Mesothelial cell of epicardium (in vitro differentiated cells): ENCODE data around the gene GIPC2. TPM values are rescaled to one million over a fixed set of nuclear protein-coding genes. Genes with fewer than 3 reads are reported as not detected.

Experiments used
- DNase-seq, 2 experiments: peaks; one replicate each; pipeline ENCODE4 v3.0.0; 2021; ENCODE audit warnings: low spot score in 2 of 2; ENCODE audit not compliant: unreplicated experiment in 2 of 2
- H3K27ac Mint-ChIP-seq: 2 replicates; pipeline ENCODE4 v1.8.0; 2021; ENCODE audit warnings: mixed read lengths
- H3K27me3 Mint-ChIP-seq: 2 replicates; pipeline ENCODE4 v1.8.0; 2021; ENCODE audit warnings: low read depth, mixed read lengths
- H3K36me3 Mint-ChIP-seq: 2 replicates; pipeline ENCODE4 v1.8.0; 2021; ENCODE audit warnings: mixed read lengths
- H3K4me1 Mint-ChIP-seq: 2 replicates; pipeline ENCODE4 v1.8.0; 2021; ENCODE audit warnings: mixed read lengths
- H3K4me3 Mint-ChIP-seq: 2 replicates; pipeline ENCODE4 v1.8.0; 2021; ENCODE audit warnings: mild to moderate bottlenecking, moderate library complexity, mixed read lengths
- H3K9me3 Mint-ChIP-seq: 2 replicates; pipeline ENCODE4 v1.8.0; 2021; ENCODE audit warnings: mixed read lengths
- CTCF ChIP-seq: fragments of 200-600 bp; sonication (generic); IDR thresholded peaks from one replicate; pipeline ENCODE4 v1.5.0; 2021; ENCODE audit warnings: antibody characterized with exemption; ENCODE audit not compliant: unreplicated experiment
- total RNA-seq: library from RNA; stranded (reverse); gene quantifications from 3 replicates; pipeline ENCODE4 v1.2.1, GENCODE V29; 2021

GIPC2 gene
- total RNA-seq, 1 donor from 2014 or later, result 0.20 TPM

GRCh38 chr1:78038071-78038470, 7.7 kb upstream of the GIPC2 start:
- no peaks in the 10 kb centered on the region for H3K9me3 Mint-ChIP-seq
- no peak for DNase-seq
- peaks cover 23% of the 10 kb centered on the region for H3K27me3 Mint-ChIP-seq
- no peak overlapping the region for H3K4me3 Mint-ChIP-seq
- peaks cover under 1% of the 10 kb centered on the region for H3K4me1 Mint-ChIP-seq
- no peaks in the 10 kb centered on the region for H3K36me3 Mint-ChIP-seq
- H3K27ac Mint-ChIP-seq, result no peak overlapping the region
- no peak for TF ChIP-seq CTCF

- Mint-ChIP-seq H3K4me3 (no peak overlapping the region), H3K4me1 (no peaks in the 10 kb centered on the region), H3K27me3 (peaks cover 28% of the 10 kb centered on the region), H3K9me3 (no peaks in the 10 kb centered on the region), H3K36me3 (no peaks in the 10 kb centered on the region), H3K27ac (no peak overlapping the region)
- no peak for TF ChIP-seq CTCF
- no peak for DNase-seq
These were observed 7.3 kb upstream of the GIPC2 start for GRCh38 chr1:78038491-78038939.

GRCh38 chr1:78040484-78041089, 5.2 kb upstream of the GIPC2 start:
- no peak for TF ChIP-seq CTCF
- H3K9me3 Mint-ChIP-seq, result no peaks in the 10 kb centered on the region
- peaks cover 45% of the 10 kb centered on the region for H3K27me3 Mint-ChIP-seq
- no peak overlapping the region for H3K4me3 Mint-ChIP-seq
- peaks cover 2% of the 10 kb centered on the region for H3K4me1 Mint-ChIP-seq
- H3K27ac Mint-ChIP-seq, result no peak overlapping the region
- DNase-seq, result no peak
- no peaks in the 10 kb centered on the region for H3K36me3 Mint-ChIP-seq

GRCh38 chr1:78043436-78043835, 2.3 kb upstream of the GIPC2 start:
- Mint-ChIP-seq H3K9me3 (no peaks in the 10 kb centered on the region), H3K27me3 (peaks cover 65% of the 10 kb centered on the region)

GRCh38 chr1:78044796-78045562, 787 bp upstream of the GIPC2 start:
- Mint-ChIP-seq H3K36me3 (no peaks in the 10 kb centered on the region), H3K9me3 (no peaks in the 10 kb centered on the region), H3K4me1 (peaks cover 20% of the 10 kb centered on the region), H3K27me3 (peaks cover 65% of the 10 kb centered on the region), H3K4me3 (peak overlapping the region; percentile 54), H3K27ac (no peak overlapping the region)
- no peak for TF ChIP-seq CTCF
- no peak for DNase-seq

More at GRCh38 chr1:78043436-78043835, 2.3 kb upstream of the GIPC2 start:
- no peak overlapping the region for H3K4me3 Mint-ChIP-seq
- no peak overlapping the region for H3K27ac Mint-ChIP-seq
- H3K4me1 Mint-ChIP-seq, result peaks cover 20% of the 10 kb centered on the region
- no peak for TF ChIP-seq CTCF
- H3K36me3 Mint-ChIP-seq, result no peaks in the 10 kb centered on the region
- no peak for DNase-seq
